SJCRH30 (cell line): Measurements from ENCODE around the gene EMC9. TPM values are rescaled to one million over a fixed set of nuclear protein-coding genes. Genes with fewer than 3 reads are reported as not detected.
A peak's percentile ranks its signal among the peaks of the same experiment; 100 is the strongest.

Experiments used
- DNase-seq, 2 experiments: peaks; one replicate each; pipeline ENCODE4 v3.0.0-alpha.2; 2015 to 2020
- H3K27ac ChIP-seq: fragments of 250-450 bp; sonication (Bioruptor Pico); 2 replicates; pipeline ENCODE4 v1.5.1; 2020; ENCODE audit warnings: mild to moderate bottlenecking, moderate library complexity
- H3K27me3 ChIP-seq: fragments of 250-450 bp; sonication (Bioruptor Pico); 2 replicates; pipeline ENCODE4 v1.5.1; 2020; ENCODE audit warnings: mild to moderate bottlenecking, moderate library complexity
- H3K36me3 ChIP-seq: fragments of 250-450 bp; sonication (Bioruptor Pico); 2 replicates; pipeline ENCODE4 v1.5.1; 2020; ENCODE audit warnings: mild to moderate bottlenecking, moderate library complexity
- H3K4me1 ChIP-seq: fragments of 250-450 bp; sonication (Bioruptor Pico); 2 replicates; pipeline ENCODE4 v1.5.1; 2020; ENCODE audit warnings: mild to moderate bottlenecking, moderate library complexity
- H3K4me3 ChIP-seq: fragments of 250-450 bp; sonication (Bioruptor Pico); 2 replicates; pipeline ENCODE4 v1.5.1; 2020; ENCODE audit warnings: mild to moderate bottlenecking, moderate library complexity
- H3K9me3 ChIP-seq: fragments of 250-450 bp; sonication (Bioruptor Pico); replicated peaks from 2 replicates; pipeline ENCODE4 v1.5.1; 2020; ENCODE audit warnings: mild to moderate bottlenecking, moderate library complexity
- total RNA-seq: library from RNA; depleted of rRNA; stranded (reverse); fragments of >200 nt; shearing (Covaris generic); gene quantifications from 2 replicates; pipeline ENCODE4 v1.2.3, GENCODE V29; 2014

Gene EMC9
- total RNA-seq, 1 experiment from 2014 or later = 45.6 TPM

DNA sequence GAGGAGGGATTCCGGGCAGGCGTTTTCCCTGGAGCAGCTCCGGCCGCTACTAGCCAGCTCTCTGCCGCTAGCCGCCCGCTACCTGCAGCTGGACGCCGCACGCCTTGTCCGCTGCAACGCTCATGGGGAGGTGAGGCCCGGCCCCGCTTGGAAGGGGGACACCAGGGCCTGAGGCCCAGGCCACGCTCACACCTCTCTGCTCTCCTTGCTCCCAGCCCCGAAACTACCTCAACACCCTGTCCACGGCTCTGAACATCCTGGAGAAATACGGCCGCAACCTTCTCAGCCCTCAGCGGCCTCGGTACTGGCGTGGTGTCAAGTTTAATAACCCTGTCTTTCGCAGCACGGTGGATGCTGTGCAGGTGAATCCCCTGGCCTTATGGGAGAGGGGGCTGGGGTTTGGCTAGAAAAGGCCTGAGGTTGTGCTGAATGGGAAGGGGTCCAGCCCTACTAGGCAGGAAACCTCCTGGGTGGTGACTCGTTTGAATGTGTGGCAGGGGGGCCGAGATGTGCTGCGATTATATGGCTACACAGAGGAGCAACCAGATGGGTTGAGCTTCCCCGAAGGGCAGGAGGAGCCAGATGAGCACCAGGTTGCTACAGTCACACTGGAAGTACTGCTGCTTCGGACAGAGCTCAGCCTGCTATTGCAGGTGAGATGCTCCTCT is 6.5 kb upstream of the EMC9 start:
- Histone ChIP-seq H3K27ac (peak overlapping the region; percentile 8; the same call in 1 of the 2 replicates), H3K27me3 (no peaks in the 10 kb centered on the region), H3K4me3 (peak overlapping the region; percentile 87), H3K36me3 (peaks cover 32% of the 10 kb centered on the region), H3K4me1 (peaks cover 3% of the 10 kb centered on the region; the same call in 1 of the 2 replicates), H3K9me3 (no peaks in the 10 kb centered on the region)
- no peak for DNase-seq

DNA sequence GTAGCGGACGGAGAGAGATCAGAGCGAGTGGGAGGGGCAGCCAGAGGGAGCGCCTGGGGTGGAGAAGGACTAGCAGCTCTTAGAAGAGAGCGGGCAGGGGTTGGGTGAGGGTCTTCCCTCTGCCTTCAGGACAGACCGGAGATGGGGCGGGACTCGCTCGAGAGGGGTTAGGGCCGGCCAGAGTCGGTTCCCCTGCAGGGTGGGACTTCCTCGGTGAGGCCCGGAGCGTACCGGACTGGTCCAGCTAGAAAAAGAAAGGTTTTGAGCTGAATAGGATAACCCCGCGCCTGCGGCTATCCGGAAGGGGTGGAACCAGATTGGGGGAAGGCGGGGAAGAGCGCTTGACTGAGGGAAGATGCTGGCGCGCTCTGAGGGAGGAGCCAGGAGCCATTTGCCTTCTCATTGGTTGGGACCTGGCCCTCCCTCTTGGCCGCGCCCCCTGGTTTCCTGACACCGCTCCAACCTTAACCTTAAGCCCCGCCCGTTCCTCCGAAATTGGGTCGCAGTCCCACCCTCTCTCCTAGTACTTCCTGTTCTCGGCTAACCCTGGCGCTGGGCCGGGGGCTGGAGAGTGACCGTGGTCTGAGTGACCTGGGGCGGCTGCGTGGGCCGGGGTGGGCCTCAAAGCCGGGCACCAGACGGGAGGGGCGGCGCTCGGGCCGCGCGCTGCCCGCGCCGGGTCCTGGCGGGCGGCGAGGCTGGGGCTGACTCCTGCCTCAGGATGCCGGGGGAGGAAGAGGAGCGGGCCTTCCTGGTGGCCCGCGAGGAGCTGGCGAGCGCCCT is 5.8 kb upstream of the EMC9 start, which contains the start of gene RNF31:
Gene RNF31 (plus strand): TSS at position 521 of the 783 bp plus-strand sequence. CDS start 201 bp downstream, at position 722.
- DNase-seq = peak; percentile 98 to 99
- Histone ChIP-seq H3K4me3 (peak within 1 kb of the TSS; percentile 87), H3K27ac (peak within 1 kb of the TSS; percentile 62), H3K36me3 (peaks cover 27% of the 10 kb centered on the region), H3K27me3 (no peaks in the 10 kb centered on the region), H3K9me3 (no peaks in the 10 kb centered on the region), H3K4me1 (peaks cover 3% of the 10 kb centered on the region; the same call in 1 of the 2 replicates)

DNA sequence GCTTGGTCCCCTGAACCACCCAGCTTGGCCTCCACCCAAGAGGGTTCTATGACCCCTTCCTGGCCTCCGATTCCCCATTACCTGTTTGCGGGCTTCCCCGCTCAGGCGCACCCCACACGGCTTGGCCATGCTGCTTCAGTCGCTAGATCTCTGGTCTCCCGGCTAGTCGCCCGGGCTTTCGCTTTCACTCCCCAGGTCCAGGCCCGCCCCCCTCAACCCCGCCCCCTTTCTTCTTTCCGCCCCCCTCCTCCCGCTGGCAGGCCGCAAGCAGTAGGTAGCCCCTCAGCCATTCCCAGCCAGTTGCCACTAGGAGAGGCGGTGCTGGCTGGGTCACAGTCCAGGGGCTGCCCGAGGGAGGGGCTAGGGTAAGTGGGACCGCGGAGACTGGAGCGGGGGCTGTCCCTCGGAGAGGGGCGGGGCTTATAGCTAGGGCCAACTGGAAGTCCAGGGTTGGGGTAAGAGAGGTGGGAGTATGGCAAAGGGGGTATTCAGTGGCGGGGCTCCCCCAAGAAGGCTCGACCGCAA is 5.1 kb upstream of the EMC9 start, which contains the start of gene PSME2:
Gene PSME2 (minus strand): TSS at position 158 of the 525 bp plus-strand sequence. CDS start 29 bp downstream, at position 129.
- peaks cover 20% of the 10 kb centered on the region for H3K36me3 ChIP-seq
- no peaks in the 10 kb centered on the region for H3K27me3 ChIP-seq
- H3K27ac ChIP-seq = peak within 1 kb of the TSS; percentile 62
- H3K4me3 ChIP-seq = peak within 1 kb of the TSS; percentile 87
- peaks cover 3% of the 10 kb centered on the region; the same call in 1 of the 2 replicates for H3K4me1 ChIP-seq
- no peaks in the 10 kb centered on the region for H3K9me3 ChIP-seq
- peak; percentile 99 for DNase-seq

DNA sequence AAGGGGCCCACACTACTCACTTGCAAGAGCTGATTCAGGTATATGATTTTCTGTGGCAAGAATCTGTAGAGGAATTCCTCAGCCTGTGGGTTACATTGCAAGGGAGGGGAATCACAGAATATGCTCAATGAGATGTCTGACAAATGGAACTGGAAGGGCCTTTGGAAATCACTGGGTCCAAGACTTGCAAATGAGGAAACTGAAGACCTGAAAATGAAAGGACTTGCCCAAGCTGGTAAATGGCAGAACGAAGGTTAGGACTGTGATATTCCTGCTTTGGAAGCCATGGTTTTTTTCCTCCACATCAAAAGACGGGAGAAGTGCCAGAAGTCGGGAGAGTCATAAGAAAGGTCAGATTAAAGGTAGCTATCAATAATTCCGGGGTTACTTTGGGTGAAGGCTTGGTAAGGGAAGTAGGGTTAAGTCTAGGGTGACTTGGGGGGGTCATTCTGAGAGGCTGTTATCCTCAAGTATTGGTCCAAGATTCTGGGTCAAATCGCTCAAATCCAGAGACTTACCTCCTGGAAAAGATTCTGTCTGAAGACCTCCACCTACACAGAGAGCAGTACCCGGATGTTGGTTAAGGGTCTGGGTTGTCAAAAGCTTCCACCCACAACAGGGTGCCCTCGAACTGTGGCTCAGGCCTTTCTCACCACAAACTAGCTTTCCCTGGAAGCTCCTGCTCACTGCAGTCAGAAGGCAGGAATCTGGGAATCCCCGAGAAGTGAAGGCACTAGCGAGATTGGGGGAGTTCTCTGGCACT is 4.5 kb upstream of the EMC9 start:
- Histone ChIP-seq H3K27me3 (no peaks in the 10 kb centered on the region), H3K4me3 (peak overlapping the region; percentile 87), H3K36me3 (peaks cover 16% of the 10 kb centered on the region), H3K9me3 (no peaks in the 10 kb centered on the region), H3K4me1 (peaks cover 3% of the 10 kb centered on the region; the same call in 1 of the 2 replicates), H3K27ac (peak overlapping the region; percentile 56)
- DNase-seq = no peak

DNA sequence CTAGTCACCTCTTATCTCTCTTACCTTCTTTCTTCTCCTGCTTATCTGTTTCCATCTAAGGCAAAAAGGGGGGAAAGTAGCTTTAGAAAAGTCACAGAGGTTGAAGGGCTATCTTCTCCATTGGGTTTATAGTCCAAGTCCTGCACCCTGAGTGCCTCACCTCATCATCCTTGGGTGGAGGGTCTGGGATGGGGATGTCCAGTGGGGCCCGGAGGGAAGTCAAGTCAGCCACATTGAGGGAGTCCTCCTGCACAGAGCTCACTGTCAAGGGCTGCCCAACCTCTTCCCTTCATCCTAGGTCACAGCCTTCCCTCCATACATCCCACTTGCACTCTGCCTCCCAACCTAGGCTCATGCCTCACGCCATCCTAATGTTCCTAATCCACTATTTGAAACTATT is 3.8 kb upstream of the EMC9 start:
- no peaks in the 10 kb centered on the region for H3K9me3 ChIP-seq
- no peak for DNase-seq
- no peak overlapping the region for H3K4me3 ChIP-seq
- H3K27me3 ChIP-seq = no peaks in the 10 kb centered on the region
- peaks cover 9% of the 10 kb centered on the region for H3K36me3 ChIP-seq
- H3K27ac ChIP-seq = no peak overlapping the region
- peaks cover 3% of the 10 kb centered on the region; the same call in 1 of the 2 replicates for H3K4me1 ChIP-seq

DNA sequence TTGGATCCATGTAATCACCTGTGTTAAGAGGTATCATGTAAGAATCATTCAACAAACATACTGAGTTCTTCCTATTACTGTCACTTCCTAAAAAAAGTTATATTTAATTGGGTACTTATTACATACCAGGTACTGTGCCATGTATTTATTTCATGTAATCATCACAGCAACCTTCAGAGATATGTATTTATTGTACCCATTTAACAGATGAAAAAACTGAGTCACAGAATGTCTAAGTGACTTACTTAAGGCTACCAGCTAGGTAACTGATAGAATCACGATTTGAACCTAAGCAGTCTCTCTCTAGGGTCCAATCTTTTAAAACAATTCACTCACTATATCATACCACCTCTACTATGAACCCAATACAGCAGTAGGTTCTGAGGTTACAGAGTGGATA is 3.1 kb upstream of the EMC9 start:
- no peak overlapping the region for H3K4me3 ChIP-seq
- peaks cover 6% of the 10 kb centered on the region for H3K4me1 ChIP-seq
- H3K9me3 ChIP-seq = no peaks in the 10 kb centered on the region
- no peak overlapping the region for H3K27ac ChIP-seq
- H3K36me3 ChIP-seq = peaks cover 7% of the 10 kb centered on the region
- H3K27me3 ChIP-seq = no peaks in the 10 kb centered on the region
- DNase-seq = no peak

DNA sequence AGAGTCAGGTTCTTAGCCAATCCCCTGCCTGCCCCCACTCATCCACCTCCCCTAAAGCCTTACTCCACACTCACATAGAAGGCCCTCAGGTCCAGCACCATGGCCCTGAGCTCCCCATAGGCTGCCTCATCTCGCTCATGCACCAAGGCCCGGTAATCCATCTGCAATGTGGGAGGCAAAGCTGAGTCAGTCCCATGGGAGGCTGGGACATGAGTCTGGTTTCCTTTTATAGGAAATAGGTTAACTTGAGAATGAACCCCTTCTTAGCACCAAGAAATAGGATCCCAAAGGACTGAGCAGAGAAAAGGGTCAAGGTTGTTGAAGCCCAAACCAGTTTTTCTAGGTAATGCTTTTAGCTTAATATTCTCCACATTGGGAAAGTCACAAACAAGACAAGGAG is 2.1 kb upstream of the EMC9 start:
- DNase-seq = no peak
- H3K4me3 ChIP-seq = no peak overlapping the region
- H3K9me3 ChIP-seq = no peaks in the 10 kb centered on the region
- H3K4me1 ChIP-seq = peaks cover 11% of the 10 kb centered on the region
- no peak overlapping the region for H3K27ac ChIP-seq
- no peaks in the 10 kb centered on the region for H3K27me3 ChIP-seq
- peaks cover 15% of the 10 kb centered on the region for H3K36me3 ChIP-seq

DNA sequence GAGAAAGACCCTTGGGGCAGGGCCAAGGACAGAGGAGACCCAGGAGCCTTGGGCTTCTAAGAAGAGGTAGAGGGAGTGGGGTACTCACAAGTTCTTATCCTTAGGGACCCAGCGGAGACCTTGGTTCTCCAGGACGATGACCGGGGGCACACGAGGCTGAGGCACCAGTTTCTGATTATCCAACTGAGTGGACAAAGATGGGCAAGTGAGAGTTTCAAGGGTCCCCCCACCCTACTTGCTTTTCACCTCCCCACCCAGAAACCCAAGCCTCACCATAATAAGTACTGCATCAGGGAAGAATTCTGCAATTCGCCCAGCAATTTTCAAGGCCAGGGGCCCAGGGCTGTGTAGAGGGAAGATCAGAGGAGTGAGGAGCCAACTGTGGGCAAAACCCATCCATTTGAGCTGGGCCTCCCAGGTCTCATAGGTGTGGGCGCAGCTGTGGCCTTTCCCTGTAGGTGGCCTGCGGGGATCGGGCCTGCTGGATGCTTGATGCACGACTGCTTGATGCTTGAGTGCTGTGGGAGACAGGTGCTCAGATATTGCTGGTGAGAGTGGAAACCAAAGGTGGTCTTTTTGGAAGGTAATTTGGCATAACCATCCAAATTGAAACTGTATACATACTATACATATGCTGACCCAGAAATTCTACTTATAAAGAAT is 2.0 kb downstream of the EMC9 start:
- peak in 1 of 2 experiments; percentile 31 for DNase-seq
- H3K4me3 ChIP-seq = peak overlapping the region; percentile 84
- no peaks in the 10 kb centered on the region for H3K27me3 ChIP-seq
- peaks cover 15% of the 10 kb centered on the region; the same call in 1 of the 2 replicates for H3K4me1 ChIP-seq
- no peaks in the 10 kb centered on the region for H3K9me3 ChIP-seq
- peaks cover 30% of the 10 kb centered on the region for H3K36me3 ChIP-seq
- H3K27ac ChIP-seq = no peak overlapping the region; the same call in 1 of the 2 replicates

DNA sequence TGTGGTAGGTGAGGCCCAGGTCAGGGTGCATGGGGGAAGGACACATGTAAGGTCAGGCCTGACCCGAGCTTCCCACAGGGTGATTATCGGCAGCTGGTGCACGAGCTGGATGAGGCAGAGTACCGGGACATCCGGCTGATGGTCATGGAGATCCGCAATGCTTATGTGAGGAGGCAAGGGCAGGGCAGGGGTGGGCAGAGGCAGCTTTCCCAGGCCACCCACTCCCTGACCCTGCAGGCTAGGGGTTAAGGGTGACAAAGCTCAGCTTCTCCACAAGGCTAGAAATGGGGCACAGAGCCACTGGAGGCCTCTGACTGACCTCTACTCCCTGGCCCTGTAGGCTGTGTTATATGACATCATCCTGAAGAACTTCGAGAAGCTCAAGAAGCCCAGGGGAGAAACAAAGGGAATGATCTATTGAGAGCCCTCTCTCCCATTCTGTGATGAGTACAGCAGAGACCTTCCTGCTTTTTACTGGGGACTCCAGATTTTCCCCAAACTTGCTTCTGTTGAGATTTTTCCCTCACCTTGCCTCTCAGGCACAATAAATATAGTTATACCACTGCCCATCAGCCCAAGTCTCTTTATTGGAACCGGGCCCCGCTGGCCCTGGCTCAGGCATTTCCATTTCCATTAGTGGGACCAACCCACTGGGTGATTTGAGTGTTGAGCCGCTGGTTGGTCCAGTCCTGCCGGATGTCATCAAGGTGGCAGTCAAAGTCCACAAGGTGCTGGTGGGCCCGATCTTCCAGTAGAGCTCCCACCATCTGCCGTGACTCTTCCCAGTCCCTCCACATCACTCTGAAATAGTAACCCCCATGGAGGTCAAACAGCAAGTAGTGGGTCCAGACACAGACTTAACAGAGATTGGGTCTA is 2.8 kb downstream of the EMC9 start:
- H3K36me3 ChIP-seq = peaks cover 32% of the 10 kb centered on the region
- no peak overlapping the region for H3K27ac ChIP-seq
- H3K4me1 ChIP-seq = peaks cover 15% of the 10 kb centered on the region; the same call in 1 of the 2 replicates
- no peaks in the 10 kb centered on the region for H3K9me3 ChIP-seq
- DNase-seq = no peak
- no peak overlapping the region for H3K4me3 ChIP-seq
- H3K27me3 ChIP-seq = no peaks in the 10 kb centered on the region

DNA sequence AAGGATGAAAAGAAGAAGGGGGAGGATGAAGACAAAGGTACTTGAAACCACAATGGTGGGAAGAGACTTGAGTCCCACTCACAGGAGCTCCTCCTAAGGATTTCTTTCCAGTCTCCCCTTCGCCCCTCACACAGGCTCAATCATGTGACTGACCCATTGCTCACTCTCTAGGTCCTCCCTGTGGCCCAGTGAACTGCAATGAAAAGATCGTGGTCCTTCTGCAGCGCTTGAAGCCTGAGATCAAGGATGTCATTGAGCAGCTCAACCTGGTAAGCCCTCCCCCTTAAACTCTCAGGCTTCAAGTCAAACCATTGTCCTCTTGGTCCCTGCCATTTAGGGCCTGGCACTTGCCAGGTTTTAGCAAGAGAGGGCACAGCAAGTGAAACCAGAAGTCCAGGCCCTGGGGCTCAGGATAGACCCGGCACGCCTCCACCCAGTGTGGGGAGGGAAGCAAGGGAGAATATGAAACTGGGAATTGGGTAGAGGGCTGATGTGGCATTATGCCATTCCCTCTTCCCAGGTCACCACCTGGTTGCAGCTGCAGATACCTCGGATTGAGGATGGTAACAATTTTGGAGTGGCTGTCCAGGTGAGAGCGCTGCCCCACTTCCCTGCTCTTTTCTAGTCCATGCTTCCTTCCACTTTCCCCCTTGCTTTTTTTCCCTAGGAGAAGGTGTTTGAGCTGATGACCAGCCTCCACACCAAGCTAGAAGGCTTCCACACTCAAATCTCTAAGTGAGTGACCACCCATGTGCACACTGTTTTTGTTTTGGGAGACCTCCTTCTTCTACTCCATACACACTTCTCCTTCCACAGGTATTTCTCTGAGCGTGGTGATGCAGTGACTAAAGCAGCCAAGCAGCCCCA is 3.6 kb downstream of the EMC9 start:
- H3K27me3 ChIP-seq = no peaks in the 10 kb centered on the region
- H3K4me3 ChIP-seq = no peak overlapping the region
- H3K9me3 ChIP-seq = no peaks in the 10 kb centered on the region
- peaks cover 19% of the 10 kb centered on the region; the same call in 1 of the 2 replicates for H3K4me1 ChIP-seq
- no peak overlapping the region for H3K27ac ChIP-seq
- H3K36me3 ChIP-seq = peaks cover 35% of the 10 kb centered on the region
- DNase-seq = no peak

DNA sequence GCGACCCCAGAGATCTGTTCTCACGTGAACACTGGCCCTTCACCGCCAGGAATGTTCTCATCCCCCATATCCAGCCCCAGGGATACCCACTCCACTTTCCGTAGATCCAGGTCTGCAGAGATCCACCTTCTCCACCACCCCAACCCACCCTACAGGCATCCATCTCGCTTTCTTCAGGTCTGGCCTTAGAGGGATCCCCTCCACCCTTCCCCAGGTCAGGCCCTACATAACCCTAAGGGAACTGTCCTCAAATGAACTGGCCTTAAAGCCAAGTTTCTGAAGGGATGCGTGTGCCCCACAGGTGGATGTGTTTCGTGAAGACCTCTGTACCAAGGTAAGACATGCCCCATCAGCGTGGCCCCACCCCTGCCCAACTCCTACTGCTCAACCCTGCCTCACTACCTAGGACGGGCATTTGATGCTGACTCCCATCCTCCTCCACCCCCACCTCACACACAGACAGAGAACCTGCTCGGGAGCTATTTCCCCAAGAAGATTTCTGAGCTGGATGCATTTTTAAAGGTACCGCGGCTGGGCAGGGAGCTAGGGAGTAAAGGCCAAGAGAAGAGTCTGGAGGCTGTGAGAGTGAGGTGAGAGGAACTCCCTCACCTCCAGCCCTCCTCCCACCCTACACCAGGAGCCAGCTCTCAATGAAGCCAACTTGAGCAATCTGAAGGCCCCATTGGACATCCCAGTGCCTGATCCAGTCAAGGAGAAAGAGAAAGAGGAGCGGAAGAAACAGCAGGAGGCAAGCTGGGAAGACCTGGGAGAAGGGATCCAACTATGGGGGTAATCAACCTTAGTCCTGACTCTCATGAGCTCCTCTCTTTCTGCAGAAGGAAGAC is 4.5 kb downstream of the EMC9 start:
- peak in 1 of 2 experiments; percentile 38 for DNase-seq
- Histone ChIP-seq H3K27ac (peak overlapping the region; percentile 52; the same call in 1 of the 2 replicates), H3K36me3 (peaks cover 37% of the 10 kb centered on the region), H3K9me3 (no peaks in the 10 kb centered on the region), H3K4me1 (peaks cover 19% of the 10 kb centered on the region; the same call in 1 of the 2 replicates), H3K27me3 (no peaks in the 10 kb centered on the region), H3K4me3 (peak overlapping the region; percentile 83)
